ENCODE results near the gene TGFBR3. TPM values are rescaled to one million over a fixed set of nuclear protein-coding genes. Genes with fewer than 3 reads are reported as not detected.

The TGFBR3 gene
- total RNA-seq, 1 donor from 2014 or later: 0.60 TPM

DNA sequence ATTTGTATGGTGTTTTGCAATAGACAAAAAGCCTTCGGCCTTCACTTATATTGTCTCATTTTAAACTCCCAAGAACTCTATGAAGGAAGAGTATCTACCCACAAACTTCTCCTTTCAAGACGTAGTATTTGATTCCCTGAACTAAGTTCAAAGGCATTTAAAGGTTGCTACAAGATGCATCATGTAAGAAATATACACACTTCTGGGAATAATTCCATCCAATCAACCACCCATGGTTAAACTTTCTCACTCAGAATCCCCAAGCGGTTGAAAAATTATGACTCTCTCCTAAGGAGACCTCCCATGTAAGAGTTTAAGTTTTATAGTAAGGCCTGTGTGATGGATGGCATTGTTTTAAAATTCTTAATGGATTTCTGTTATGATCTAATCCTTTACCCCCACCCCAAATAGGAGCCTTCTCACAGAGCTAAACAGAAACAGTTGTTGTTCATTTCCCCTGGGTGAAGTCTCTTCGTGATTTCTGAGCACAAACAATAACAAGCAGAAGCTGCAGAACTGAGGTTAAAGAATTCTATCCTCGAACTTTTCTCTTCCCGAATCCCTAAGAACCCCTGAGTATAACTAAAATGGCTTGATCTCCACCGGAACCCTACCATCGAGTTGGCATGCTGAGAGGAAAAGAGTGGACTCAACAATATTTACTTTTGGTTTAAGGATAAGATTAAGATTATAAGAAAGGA, 185.0 kb downstream of the TGFBR3 start:
- TF ChIP-seq, protein P1, sequence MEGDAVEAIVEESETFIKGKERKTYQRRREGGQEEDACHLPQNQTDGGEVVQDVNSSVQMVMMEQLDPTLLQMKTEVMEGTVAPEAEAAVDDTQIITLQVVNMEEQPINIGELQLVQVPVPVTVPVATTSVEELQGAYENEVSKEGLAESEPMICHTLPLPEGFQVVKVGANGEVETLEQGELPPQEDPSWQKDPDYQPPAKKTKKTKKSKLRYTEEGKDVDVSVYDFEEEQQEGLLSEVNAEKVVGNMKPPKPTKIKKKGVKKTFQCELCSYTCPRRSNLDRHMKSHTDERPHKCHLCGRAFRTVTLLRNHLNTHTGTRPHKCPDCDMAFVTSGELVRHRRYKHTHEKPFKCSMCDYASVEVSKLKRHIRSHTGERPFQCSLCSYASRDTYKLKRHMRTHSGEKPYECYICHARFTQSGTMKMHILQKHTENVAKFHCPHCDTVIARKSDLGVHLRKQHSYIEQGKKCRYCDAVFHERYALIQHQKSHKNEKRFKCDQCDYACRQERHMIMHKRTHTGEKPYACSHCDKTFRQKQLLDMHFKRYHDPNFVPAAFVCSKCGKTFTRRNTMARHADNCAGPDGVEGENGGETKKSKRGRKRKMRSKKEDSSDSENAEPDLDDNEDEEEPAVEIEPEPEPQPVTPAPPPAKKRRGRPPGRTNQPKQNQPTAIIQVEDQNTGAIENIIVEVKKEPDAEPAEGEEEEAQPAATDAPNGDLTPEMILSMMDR (IDR thresholded peaks at IDR 0.05): no peak
- Mint-ChIP-seq H3K4me1 (no peaks in the 10 kb centered on the region), H3K27me3 (no peaks in the 10 kb centered on the region), H3K36me3 (ENCODE audit: low read depth) (no peaks in the 10 kb centered on the region), H3K27ac (no peak overlapping the region), H3K9me3 (no peaks in the 10 kb centered on the region), H3K4me3 (no peak overlapping the region)
- no peak for DNase-seq
- ChIA-PET POLR2A (no interaction called here), CTCF (no interaction called here)
- no peak for ATAC-seq (ENCODE audit: low read depth)
- intact Hi-C loops (cut with micrococcal nuclease): no loop called here

DNA sequence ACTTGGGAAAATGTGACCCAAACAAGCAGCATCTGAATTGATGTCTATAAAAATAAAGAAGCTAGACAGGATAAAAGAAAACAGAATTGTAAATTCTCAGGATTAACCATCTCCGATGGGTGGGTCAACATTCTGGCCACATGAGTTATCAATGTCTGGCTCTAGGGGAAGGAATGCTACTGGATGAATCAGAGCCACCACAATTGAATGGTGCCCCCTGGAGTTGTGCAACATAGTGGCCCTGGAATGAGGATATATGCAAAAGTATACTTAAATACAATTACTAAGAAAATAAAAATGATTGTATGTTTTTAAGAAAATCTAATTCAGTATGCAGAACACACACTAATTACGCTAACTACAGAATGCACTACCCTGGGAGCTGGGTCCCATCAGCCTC, 185.6 kb downstream of the TGFBR3 start:
- ATAC-seq (ENCODE audit: low read depth) (no peak), DNase-seq (no peak)
- Mint-ChIP-seq H3K9me3 (no peaks in the 10 kb centered on the region), H3K4me1 (no peaks in the 10 kb centered on the region), H3K27ac (no peak overlapping the region), H3K27me3 (no peaks in the 10 kb centered on the region), H3K36me3 (ENCODE audit: low read depth) (no peaks in the 10 kb centered on the region), H3K4me3 (no peak overlapping the region)
- TF ChIP-seq, protein P1 (IDR thresholded peaks at IDR 0.05): no peak
- intact Hi-C loops (cut with micrococcal nuclease): no loop called here
- POLR2A ChIA-PET: no interaction called here
- CTCF ChIA-PET: no interaction called here

DNA sequence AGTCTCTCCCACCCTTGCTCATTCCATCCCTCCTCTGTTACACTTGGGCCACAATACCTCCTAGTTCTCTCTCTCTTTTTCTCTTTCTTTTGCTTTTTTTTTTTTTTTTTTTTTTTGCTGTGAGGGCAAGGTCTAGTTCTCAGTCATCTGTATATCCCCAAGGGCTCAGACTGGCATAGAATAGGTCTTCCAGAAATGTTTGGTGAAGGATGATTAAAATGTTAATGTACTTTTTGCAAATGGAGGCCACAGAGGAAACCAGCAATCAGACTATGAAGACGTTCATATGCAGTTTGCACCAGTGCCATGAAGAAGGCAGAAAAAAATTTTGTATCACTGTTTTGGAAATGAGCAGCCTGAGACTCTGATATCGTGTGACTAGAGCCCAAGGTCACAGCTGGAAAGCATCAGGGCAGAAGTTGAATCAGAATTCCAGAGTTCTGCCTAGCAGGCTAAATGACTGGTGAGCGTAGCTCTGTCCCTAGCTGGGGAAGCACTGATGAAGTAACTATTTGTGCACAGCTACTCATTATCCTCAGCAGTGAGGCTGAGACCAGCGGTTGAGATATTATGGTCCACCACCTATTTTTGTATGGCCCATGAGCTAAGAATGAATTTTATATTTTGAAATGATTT, 186.5 kb downstream of the TGFBR3 start:
- Mint-ChIP-seq H3K27ac (no peak overlapping the region), H3K4me3 (no peak overlapping the region), H3K36me3 (ENCODE audit: low read depth) (no peaks in the 10 kb centered on the region), H3K4me1 (no peaks in the 10 kb centered on the region), H3K27me3 (no peaks in the 10 kb centered on the region), H3K9me3 (no peaks in the 10 kb centered on the region)
- TF ChIP-seq, protein P1 (IDR thresholded peaks at IDR 0.05): no peak
- intact Hi-C loops (cut with micrococcal nuclease): no loop called here
- ChIA-PET CTCF (no interaction called here), POLR2A (no interaction called here)
- DNase-seq (no peak), ATAC-seq (ENCODE audit: low read depth) (no peak)

DNA sequence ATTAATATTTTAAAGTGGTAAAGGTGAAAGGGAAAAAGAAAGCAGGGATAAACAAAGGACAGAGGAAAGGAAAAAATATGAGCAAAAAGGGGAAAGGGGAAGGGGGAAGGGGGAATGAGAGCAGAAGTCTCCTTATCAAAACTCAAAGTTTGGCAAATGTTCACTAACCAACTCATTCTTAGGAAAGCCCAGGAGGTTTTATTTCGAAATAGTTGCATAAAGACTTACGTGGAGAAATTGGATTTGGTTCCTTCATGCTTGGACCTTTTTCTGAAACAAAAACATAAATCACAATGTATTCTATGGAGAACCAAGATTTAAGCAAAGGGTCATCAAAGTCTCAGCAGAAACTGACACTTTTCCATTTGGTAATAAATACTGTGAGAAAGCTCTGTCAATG, 188.1 kb downstream of the TGFBR3 start:
- no peak overlapping the region for H3K27ac Mint-ChIP-seq
- H3K4me1 Mint-ChIP-seq: no peaks in the 10 kb centered on the region
- H3K9me3 Mint-ChIP-seq: no peaks in the 10 kb centered on the region
- ATAC-seq (ENCODE audit: low read depth) (no peak), DNase-seq (no peak)
- H3K4me3 Mint-ChIP-seq: no peak overlapping the region
- CTCF ChIA-PET: no interaction called here
- no peaks in the 10 kb centered on the region for H3K36me3 Mint-ChIP-seq (ENCODE audit: low read depth)
- TF ChIP-seq, protein P1 (IDR thresholded peaks at IDR 0.05): no peak
- POLR2A ChIA-PET: no interaction called here
- intact Hi-C loops (cut with micrococcal nuclease): no loop called here
- H3K27me3 Mint-ChIP-seq: no peaks in the 10 kb centered on the region

DNA sequence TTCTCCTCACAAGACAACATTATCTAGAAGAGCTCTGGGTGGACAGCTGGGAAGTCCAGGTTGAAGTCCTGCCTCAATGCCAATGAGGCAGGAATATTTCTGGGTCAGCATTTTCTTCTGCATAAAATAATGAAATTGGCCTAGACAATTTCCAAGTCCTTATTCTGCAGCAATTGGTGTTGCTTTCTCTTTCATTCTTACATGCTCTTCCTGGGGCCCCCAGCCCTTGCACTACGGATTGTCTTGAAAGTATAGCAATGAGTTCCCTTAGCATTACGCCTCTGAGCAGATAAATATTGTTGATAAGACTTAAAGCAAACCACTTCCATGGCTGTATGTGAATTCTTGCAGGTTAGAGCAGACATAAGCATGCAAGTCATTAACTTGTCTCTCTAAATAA, 188.5 kb downstream of the TGFBR3 start:
- Mint-ChIP-seq H3K27me3 (no peaks in the 10 kb centered on the region), H3K9me3 (no peaks in the 10 kb centered on the region), H3K36me3 (ENCODE audit: low read depth) (no peaks in the 10 kb centered on the region), H3K4me3 (no peak overlapping the region), H3K4me1 (no peaks in the 10 kb centered on the region), H3K27ac (no peak overlapping the region)
- TF ChIP-seq, protein P1 (IDR thresholded peaks at IDR 0.05): no peak
- DNase-seq (no peak), ATAC-seq (ENCODE audit: low read depth) (no peak)
- CTCF ChIA-PET: no interaction called here
- POLR2A ChIA-PET: no interaction called here
- intact Hi-C loops (cut with micrococcal nuclease): no loop called here

Measured in activated B cell treated with CpG ODN at 0.5 μM for 24 hours (primary cell).